Body of pancreas (tissue), 4 donors: ENCODE results near the gene REST.

ENCODE experiments used
- POLR2A ChIP-seq, 3 donors: fragments of 450-650 bp; IDR thresholded peaks; one replicate each; pipeline ENCODE4 v1.6.1; 2016; ENCODE audit warnings: antibody characterized with exemption in 3 of 3, mild to moderate bottlenecking in 2 of 3
- TF ChIP-seq, protein P1 (sequence below), 7 experiments: fragments of 450-650 bp in 4 of 7; fragments of 200-600 bp in 3 of 7; sonication (generic) in 3 of 7; IDR thresholded peaks; one replicate each; pipeline ENCODE4 v1.5.1; 2016 to 2019; ENCODE audit warnings: antibody characterized with exemption in 7 of 7

DNA sequence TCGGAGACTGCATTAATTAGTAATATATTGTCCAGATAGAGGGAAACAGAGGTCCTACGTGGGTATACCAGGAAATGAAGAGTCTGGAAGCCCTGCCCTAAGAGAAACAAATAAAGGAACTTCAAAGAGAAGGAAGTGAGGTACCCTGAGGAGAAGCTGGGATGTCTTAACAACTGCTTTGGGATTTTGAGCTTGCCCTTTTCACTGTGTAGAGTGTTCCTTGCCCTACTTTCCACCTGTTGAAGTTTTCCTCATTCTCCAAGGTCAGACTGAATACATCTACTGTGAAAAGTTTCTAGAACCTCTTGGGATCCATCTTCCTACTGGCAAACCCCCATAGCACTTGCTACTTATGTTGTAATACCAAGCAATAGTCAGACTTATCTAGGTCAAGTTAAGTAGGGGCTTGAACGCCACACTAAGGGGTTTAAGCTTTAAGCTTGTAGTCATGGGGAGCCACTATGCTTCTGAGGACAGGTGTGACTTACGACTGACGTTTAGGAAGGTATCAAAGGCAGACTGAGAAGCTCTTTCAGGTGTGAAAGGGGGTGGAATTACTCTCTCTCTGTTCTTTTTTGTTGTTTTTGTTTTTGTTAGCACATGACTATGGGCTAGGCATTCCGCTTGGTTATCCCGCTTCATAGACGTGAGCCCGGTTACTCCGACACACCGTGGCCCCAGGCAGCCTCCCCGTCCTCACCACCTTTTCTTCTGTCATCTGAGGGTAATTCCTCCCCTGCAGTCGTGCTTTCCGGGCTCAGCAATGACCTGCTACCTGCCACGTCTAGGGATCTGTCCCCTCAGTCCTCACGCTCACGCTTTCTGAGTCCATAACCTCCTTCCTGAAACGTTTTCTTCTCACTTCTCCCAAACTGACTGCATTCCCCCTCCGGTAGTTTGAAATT, 959 bp upstream of the REST start:
- no peak for TF ChIP-seq POLR2A (IDR thresholded peaks at IDR 0.05)
- TF ChIP-seq, protein P1, sequence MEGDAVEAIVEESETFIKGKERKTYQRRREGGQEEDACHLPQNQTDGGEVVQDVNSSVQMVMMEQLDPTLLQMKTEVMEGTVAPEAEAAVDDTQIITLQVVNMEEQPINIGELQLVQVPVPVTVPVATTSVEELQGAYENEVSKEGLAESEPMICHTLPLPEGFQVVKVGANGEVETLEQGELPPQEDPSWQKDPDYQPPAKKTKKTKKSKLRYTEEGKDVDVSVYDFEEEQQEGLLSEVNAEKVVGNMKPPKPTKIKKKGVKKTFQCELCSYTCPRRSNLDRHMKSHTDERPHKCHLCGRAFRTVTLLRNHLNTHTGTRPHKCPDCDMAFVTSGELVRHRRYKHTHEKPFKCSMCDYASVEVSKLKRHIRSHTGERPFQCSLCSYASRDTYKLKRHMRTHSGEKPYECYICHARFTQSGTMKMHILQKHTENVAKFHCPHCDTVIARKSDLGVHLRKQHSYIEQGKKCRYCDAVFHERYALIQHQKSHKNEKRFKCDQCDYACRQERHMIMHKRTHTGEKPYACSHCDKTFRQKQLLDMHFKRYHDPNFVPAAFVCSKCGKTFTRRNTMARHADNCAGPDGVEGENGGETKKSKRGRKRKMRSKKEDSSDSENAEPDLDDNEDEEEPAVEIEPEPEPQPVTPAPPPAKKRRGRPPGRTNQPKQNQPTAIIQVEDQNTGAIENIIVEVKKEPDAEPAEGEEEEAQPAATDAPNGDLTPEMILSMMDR (IDR thresholded peaks at IDR 0.05), result no peak
